AG09309 (cell line): ENCODE measurements around the gene CALHM2.
"Not testable (repeated sequence)": the region's sequence is repeated elsewhere in the genome, so short reads cannot be mapped to it uniquely, and the experiment has no call there.

Experiments
- DNase-seq: peaks from one replicate; pipeline ENCODE4 v3.0.0-alpha.2; 2010; ENCODE audit warnings: low read depth
- H3K4me3 ChIP-seq: 2 replicates; pipeline ENCODE4 v1.5.1; 2011; ENCODE audit warnings: mild to moderate bottlenecking, low read depth, low read length, moderate library complexity; ENCODE audit not compliant: control insufficient read depth
- TF ChIP-seq, protein P1 (sequence below): IDR thresholded peaks from 2 replicates; pipeline ENCODE4 v1.5.1; 2011; ENCODE audit warnings: mild to moderate bottlenecking, low read depth, low read length, inconsistent platforms; ENCODE audit not compliant: insufficient read depth, control insufficient read depth; ENCODE audit errors: missing control alignments

CALHM2 gene

DNA sequence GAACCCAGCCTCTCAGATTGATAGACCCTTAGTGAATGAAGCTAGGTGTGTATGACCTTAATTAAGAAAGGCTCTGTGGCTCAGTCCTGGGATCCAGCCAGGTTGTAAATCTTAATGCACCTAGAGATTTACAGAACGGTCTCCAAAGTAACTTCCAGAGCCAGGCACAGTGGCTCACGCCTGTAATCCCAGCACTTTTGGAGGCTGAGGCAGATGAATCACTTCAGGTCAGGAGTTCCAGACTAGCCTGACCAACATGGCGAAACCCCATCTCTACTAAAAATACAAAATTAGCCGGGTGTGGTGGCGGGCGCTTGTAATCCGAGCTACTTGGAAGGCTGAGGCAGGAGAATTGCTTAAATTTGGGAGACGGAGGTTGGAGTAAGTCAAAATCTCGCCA lies 24.3 kb downstream of the CALHM2 start:
- no peak for DNase-seq
- TF ChIP-seq, protein P1, sequence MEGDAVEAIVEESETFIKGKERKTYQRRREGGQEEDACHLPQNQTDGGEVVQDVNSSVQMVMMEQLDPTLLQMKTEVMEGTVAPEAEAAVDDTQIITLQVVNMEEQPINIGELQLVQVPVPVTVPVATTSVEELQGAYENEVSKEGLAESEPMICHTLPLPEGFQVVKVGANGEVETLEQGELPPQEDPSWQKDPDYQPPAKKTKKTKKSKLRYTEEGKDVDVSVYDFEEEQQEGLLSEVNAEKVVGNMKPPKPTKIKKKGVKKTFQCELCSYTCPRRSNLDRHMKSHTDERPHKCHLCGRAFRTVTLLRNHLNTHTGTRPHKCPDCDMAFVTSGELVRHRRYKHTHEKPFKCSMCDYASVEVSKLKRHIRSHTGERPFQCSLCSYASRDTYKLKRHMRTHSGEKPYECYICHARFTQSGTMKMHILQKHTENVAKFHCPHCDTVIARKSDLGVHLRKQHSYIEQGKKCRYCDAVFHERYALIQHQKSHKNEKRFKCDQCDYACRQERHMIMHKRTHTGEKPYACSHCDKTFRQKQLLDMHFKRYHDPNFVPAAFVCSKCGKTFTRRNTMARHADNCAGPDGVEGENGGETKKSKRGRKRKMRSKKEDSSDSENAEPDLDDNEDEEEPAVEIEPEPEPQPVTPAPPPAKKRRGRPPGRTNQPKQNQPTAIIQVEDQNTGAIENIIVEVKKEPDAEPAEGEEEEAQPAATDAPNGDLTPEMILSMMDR: no peak
- H3K4me3 ChIP-seq: no peak overlapping the region

DNA sequence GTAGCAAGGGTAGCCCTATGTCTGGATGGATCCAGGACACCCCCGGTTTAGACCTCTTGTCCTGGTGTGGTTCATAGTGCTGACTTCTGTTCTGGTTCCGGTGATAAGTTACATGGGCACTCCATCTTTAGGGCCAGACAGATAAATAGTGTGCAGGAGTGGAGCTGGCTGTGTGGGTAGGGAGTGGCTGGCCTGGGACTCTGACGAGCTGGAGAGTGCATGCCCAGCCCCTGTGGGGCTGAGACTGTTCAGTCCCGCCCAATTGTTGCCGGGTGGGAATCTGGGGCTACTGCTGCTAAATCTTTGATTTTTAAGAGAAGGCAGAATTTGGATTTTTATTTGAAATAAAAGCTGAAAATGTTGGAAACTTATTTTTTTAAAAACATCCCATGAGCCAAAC lies 28.4 kb downstream of the CALHM2 start:
- TF ChIP-seq, protein P1: no peak
- DNase-seq: no peak
- no peak overlapping the region for H3K4me3 ChIP-seq

DNA sequence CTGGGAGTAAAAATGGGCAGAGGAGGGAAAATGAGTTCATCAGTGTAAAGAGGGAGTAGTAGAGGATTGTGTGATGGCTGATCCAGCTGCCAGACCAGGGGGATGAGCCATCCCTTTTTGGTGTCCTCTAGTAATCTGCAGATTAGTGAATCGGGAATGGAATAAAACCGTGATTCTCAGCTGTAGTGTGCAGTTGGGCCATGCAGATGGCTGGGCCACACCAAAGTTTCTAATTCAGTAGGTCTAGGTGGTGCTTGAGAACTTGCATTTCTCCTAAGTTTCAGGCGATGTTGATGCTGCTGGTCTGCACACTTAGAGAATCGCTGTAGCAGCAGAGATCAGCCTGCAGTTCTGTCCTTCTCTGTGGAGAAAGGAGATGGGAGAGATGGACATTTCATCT lies 33.1 kb downstream of the CALHM2 start:
- TF ChIP-seq, protein P1: no peak
- no peak overlapping the region for H3K4me3 ChIP-seq
- no peak for DNase-seq

DNA sequence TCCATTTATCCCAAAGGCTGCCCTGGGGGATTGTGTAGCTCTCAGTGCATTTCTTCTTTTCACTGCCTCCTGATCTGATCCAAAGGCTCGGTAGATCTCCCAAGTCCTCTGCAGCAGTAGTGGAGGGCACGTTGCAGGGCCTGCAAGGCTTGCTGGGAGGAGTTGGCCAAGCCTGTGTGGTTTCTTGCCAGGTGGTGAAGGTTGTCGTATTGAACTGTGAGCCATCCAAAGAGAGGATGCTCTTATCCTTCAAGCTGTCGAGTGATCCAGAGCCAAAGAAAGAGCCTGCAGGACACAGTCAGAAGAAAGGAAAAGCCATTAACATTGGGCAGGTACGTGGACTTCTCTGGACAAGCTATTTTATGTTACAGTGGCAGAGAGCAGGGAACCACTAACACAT lies 34.6 kb downstream of the CALHM2 start:
- DNase-seq: no peak
- no peak overlapping the region for H3K4me3 ChIP-seq
- TF ChIP-seq, protein P1: no peak

DNA sequence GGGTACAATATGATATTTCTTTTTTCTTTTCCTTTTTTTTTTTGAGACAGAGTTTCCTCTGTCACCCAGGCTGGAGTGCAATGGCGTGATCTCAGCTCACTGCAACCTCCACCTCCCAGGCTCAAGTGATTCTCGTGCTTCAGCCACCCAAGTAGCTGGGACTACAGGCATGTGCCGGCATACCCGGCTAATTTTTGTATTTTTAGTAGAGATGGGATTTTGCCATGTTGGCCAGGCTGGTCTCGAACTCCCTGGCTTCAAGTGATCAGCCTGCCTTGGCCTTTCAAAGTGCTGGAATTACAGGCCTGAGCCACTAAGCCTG lies 35.1 kb downstream of the CALHM2 start:
- H3K4me3 ChIP-seq, DNase-seq: not testable (repeated sequence)

DNA sequence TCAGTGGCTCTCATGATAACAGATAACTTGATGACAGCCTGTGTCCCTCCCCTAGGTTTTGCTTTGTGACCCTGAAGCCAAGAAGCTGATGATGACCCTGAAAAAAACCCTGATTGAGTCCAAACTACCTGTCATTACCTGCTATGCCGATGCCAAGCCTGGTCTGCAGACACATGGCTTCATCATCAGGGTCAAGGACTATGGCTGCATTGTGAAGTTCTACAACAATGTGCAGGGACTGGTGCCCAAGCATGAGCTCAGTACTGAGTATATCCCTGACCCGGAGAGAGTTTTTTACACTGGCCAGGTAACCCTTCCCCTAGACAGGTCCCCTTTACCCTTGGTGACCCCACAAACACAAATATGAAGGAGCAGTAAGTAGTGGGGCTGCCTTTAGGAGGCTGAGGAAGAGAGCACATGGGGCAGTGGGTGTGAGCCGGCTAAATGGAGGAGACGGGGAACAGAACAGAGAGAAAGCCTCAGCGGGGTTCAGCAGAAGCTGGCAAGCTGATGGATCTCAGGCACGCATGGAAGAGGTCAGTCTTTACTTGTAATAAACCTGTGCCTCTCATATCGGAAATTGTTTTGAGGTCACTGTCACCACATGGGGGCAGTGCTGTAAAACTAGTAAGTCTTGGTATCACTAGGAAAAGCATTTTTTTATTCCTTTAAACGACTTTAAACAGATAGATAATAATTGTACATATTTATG lies 35.6 kb downstream of the CALHM2 start:
- TF ChIP-seq, protein P1: peak; percentile 52

DNA sequence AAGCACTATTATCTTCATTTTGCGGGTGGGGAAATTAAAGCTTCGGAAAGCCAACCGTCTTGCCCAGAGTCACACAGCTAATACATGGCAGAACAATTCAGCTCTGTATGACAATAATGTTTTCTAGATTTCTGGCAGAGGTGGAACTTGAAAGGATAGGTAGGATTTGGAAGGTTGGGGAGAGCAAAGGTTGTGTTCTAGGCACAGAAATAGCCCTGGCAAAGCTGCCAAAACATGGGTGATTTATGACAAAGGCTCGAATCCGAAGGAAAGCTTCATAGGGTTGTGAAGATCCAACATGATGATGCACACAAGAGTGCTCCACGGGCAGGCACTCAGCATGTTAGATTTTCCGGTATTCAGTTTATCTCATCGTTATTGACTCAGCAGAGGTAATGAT lies 36.6 kb downstream of the CALHM2 start:
- no peak for DNase-seq
- H3K4me3 ChIP-seq: no peak overlapping the region
- TF ChIP-seq, protein P1: no peak

More for the DNA sequence above, 35.6 kb downstream of the CALHM2 start:
- no peak overlapping the region for H3K4me3 ChIP-seq
- peak; percentile 38 for DNase-seq
